HG03159 (cell line): ENCODE measurements around the gene TCEAL8.
"Not testable (repeated sequence)": the region's sequence is repeated elsewhere in the genome, so short reads cannot be mapped to it uniquely, and the experiment has no call there.

Experiments
- ATAC-seq: cut with Tn5 transposase; IDR thresholded peaks from one replicate; pipeline ENCODE4 v1.9.1; 2021; ENCODE audit warnings: mild to moderate bottlenecking, moderate library complexity; ENCODE audit not compliant: unreplicated experiment

TCEAL8 gene

GRCh38 chrX:103254921-103255493 lies at the start of gene TCEAL8:
TSS of gene TCEAL8 (minus strand) at chrX:103255155. CDS start at chrX:103253979, 1,176 bp downstream.
- peak; percentile 91 for ATAC-seq

GRCh38 chrX:103304705-103305104 lies 49.8 kb upstream of the TCEAL8 start:
- ATAC-seq, result no peak

- ATAC-seq, result no peak
Measured at GRCh38 chrX:103293118-103293517, 38.2 kb upstream of the TCEAL8 start.

- no peak for ATAC-seq
Measured at GRCh38 chrX:103279624-103280023, 24.7 kb upstream of the TCEAL8 start.

- no peak for ATAC-seq
Measured at GRCh38 chrX:103276581-103277002, 21.6 kb upstream of the TCEAL8 start, which contains the start of gene TCEAL5. TSS of gene TCEAL5 (minus strand) at chrX:103276750. CDS start at chrX:103274563, 2,187 bp downstream.

GRCh38 chrX:103275947-103276567 lies 21.1 kb upstream of the TCEAL8 start:
- no peak for ATAC-seq

GRCh38 chrX:103274284-103274683 lies 19.3 kb upstream of the TCEAL8 start:
- no peak for ATAC-seq

- no peak for ATAC-seq
Measured at GRCh38 chrX:103258275-103258674, 3.3 kb upstream of the TCEAL8 start.

GRCh38 chrX:103256651-103257050 lies 1.7 kb upstream of the TCEAL8 start:
- no peak for ATAC-seq

- ATAC-seq, result peak; percentile 64
Measured at GRCh38 chrX:103254171-103254824, 657 bp downstream of the TCEAL8 start.

GRCh38 chrX:103253608-103254007 lies 1.3 kb downstream of the TCEAL8 start:
- no peak for ATAC-seq

- ATAC-seq, result no peak
Measured at GRCh38 chrX:103250977-103251376, 4.0 kb downstream of the TCEAL8 start.

- ATAC-seq, result no peak
Measured at GRCh38 chrX:103249805-103250204, 5.2 kb downstream of the TCEAL8 start.

- ATAC-seq, result peak; percentile 61
Measured at GRCh38 chrX:103248553-103248952, 6.4 kb downstream of the TCEAL8 start.

GRCh38 chrX:103240155-103240554 lies 14.8 kb downstream of the TCEAL8 start:
- no peak for ATAC-seq

GRCh38 chrX:103236296-103236695 lies 18.7 kb downstream of the TCEAL8 start:
- ATAC-seq, result no peak

GRCh38 chrX:103235608-103236007 lies 19.3 kb downstream of the TCEAL8 start:
- ATAC-seq, result not testable (repeated sequence)

GRCh38 chrX:103234869-103235268 lies 20.1 kb downstream of the TCEAL8 start:
- ATAC-seq, result no peak

GRCh38 chrX:103233263-103233662 lies 21.7 kb downstream of the TCEAL8 start:
- ATAC-seq, result no peak

- ATAC-seq, result not testable (repeated sequence)
Measured at GRCh38 chrX:103225918-103226317, 29.0 kb downstream of the TCEAL8 start.

- ATAC-seq, result no peak
Measured at GRCh38 chrX:103220511-103221323, 34.2 kb downstream of the TCEAL8 start.
